CD4-positive, alpha-beta memory T cell (primary cell): ENCODE measurements around the gene MAST4. TPM values are rescaled to one million over a fixed set of nuclear protein-coding genes. Genes with fewer than 3 reads are reported as not detected.

Source experiments
- CTCF ChIA-PET: fragments of 350-600 bp; sonication (Branson Sonifier 250); formaldehyde crosslinking; loops from one replicate; lab custom pipeline; 2021; ENCODE audit warnings: inconsistent platforms; ENCODE audit not compliant: partially characterized antibody; lab: Charles Lee
- POLR2A ChIA-PET: fragments of 350-600 bp; sonication (Branson Sonifier 250); formaldehyde crosslinking; loops from one replicate; lab custom pipeline; 2021; ENCODE audit not compliant: partially characterized antibody; lab: Charles Lee
- DNase-seq, 5 donors: peaks; one replicate each; pipeline versions ENCODE4 v3.0.0 to v3.0.0-alpha.2; 2020 to 2022; ENCODE audit warnings: mixed read lengths in 1 of 5
- H3K27ac ChIP-seq: one replicate; pipeline ENCODE4 v1.7.0; 2013; ENCODE audit warnings: low read depth, low read length
- H3K27me3 ChIP-seq: 2 replicates; pipeline ENCODE4 v1.7.0; 2013; ENCODE audit warnings: mild to moderate bottlenecking, low read length, moderate library complexity; ENCODE audit not compliant: insufficient read depth
- H3K36me3 ChIP-seq: 2 replicates; pipeline ENCODE4 v1.7.0; 2013; ENCODE audit warnings: mild to moderate bottlenecking, low read length, moderate library complexity; ENCODE audit not compliant: insufficient read depth
- H3K4me1 ChIP-seq: 2 replicates; pipeline ENCODE4 v1.7.0; 2013; ENCODE audit warnings: mild to moderate bottlenecking, low read length, moderate library complexity; ENCODE audit not compliant: insufficient read depth
- H3K4me3 ChIP-seq, 2 donors: one replicate each; pipeline ENCODE4 v1.7.0; 2013; ENCODE audit warnings: low read length in 2 of 2, mild to moderate bottlenecking in 1 of 2
- H3K9me3 ChIP-seq, 2 donors: one replicate each; pipeline ENCODE4 v1.7.0; 2013; ENCODE audit warnings: low read length in 2 of 2, control low read depth in 1 of 2; ENCODE audit not compliant: control insufficient read depth in 1 of 2
- H3K27ac Mint-ChIP-seq, 7 donors: one replicate each; pipeline ENCODE4 v1.8.0; 2020 to 2021; ENCODE audit warnings: mixed read lengths in 7 of 7, mild to moderate bottlenecking in 6 of 7, inconsistent platforms in 3 of 7, moderate library complexity in 3 of 7
- H3K27me3 Mint-ChIP-seq, 2 donors: one replicate each; pipeline ENCODE4 v1.8.0; 2020 to 2021; ENCODE audit warnings: mixed read lengths in 2 of 2
- H3K36me3 Mint-ChIP-seq, 2 donors: one replicate each; pipeline ENCODE4 v1.8.0; 2020 to 2021; ENCODE audit warnings: mixed read lengths in 2 of 2, inconsistent platforms in 1 of 2, mild to moderate bottlenecking in 1 of 2
- H3K4me1 Mint-ChIP-seq, 4 donors: one replicate each; pipeline ENCODE4 v1.8.0; 2020 to 2021; ENCODE audit warnings: mixed read lengths in 4 of 4, mild to moderate bottlenecking in 1 of 4
- H3K4me3 Mint-ChIP-seq, 8 donors: one replicate each; pipeline ENCODE4 v1.8.0; 2020 to 2021; ENCODE audit warnings: mixed read lengths in 8 of 8, mild to moderate bottlenecking in 7 of 8, moderate library complexity in 6 of 8, inconsistent platforms in 3 of 8
- H3K9me3 Mint-ChIP-seq, 8 donors: one replicate each; pipeline ENCODE4 v1.8.0; 2020 to 2021; ENCODE audit warnings: mixed read lengths in 8 of 8, mild to moderate bottlenecking in 5 of 8, inconsistent platforms in 3 of 8, moderate library complexity in 1 of 8
- intact Hi-C: fragments of 100-400 bp; cut with micrococcal nuclease; formaldehyde crosslinking; loops from one replicate; pipeline ENCODE4 v1.15.1; 2023
- polyA plus RNA-seq, 2 donors: library from polyadenylated mRNA; unstranded; fragments of 300-500 nt; fragmentation: Illumina TruSeq; gene quantifications; one replicate each; pipeline ENCODE4 v1.2.3, GENCODE V29; 2021
- total RNA-seq, 2 experiments: library from RNA; stranded (reverse); gene quantifications; one replicate each; pipeline ENCODE4 v1.2.3, GENCODE V29; 2021

The MAST4 gene
- total and polyA plus RNA-seq, 4 experiments from 2014 or later: 9.2 to 27.0 (median 21.3) TPM

GRCh38 chr5:67135381-67135984 lies 539.3 kb downstream of the MAST4 start:
- no peak overlapping the region for H3K27ac Mint-ChIP-seq
- H3K36me3 Mint-ChIP-seq: peaks cover 42 to 67% of the 10 kb centered on the region in 2 donors
- intact Hi-C loops: no loop called here
- Histone ChIP-seq H3K36me3 (no peaks in the 10 kb centered on the region), H3K27ac (no peak overlapping the region), H3K4me3 (no peak overlapping the region), H3K9me3 (no peaks in the 10 kb centered on the region), H3K4me1 (no peaks in the 10 kb centered on the region), H3K27me3 (no peaks in the 10 kb centered on the region)
- no peaks in the 10 kb centered on the region for H3K9me3 Mint-ChIP-seq
- ChIA-PET POLR2A (no interaction called here), CTCF (interaction anchor here (1.6 kb wide), 1 partner anchor 17 kb away, joined by 3 read pairs; no protein-coding TSS in a partner anchor)
- H3K4me3 Mint-ChIP-seq: no peak overlapping the region
- no peaks in the 10 kb centered on the region for H3K27me3 Mint-ChIP-seq
- no peak for DNase-seq
- H3K4me1 Mint-ChIP-seq: no peaks in the 10 kb centered on the region

GRCh38 chr5:67139030-67139429 lies 542.8 kb downstream of the MAST4 start:
- H3K4me1 Mint-ChIP-seq: no peaks in the 10 kb centered on the region
- Histone ChIP-seq H3K4me3 (no peak overlapping the region), H3K9me3 (no peaks in the 10 kb centered on the region), H3K4me1 (no peaks in the 10 kb centered on the region), H3K27ac (no peak overlapping the region), H3K36me3 (peaks cover 11% of the 10 kb centered on the region), H3K27me3 (no peaks in the 10 kb centered on the region)
- no peaks in the 10 kb centered on the region for H3K9me3 Mint-ChIP-seq
- H3K27me3 Mint-ChIP-seq: no peaks in the 10 kb centered on the region
- intact Hi-C loops: no loop called here
- no peak overlapping the region for H3K4me3 Mint-ChIP-seq
- H3K36me3 Mint-ChIP-seq: peaks cover 55 to 76% of the 10 kb centered on the region in 2 donors
- ChIA-PET POLR2A (no interaction called here), CTCF (interaction anchor here (1.3 kb wide), 1 partner anchor 152 kb away, joined by 7 read pairs; no protein-coding TSS in a partner anchor)
- H3K27ac Mint-ChIP-seq: peak overlapping the region in 1 of 7 donors; percentile 31
- DNase-seq: no peak

- H3K27ac Mint-ChIP-seq: peak overlapping the region in 2 of 7 donors; percentile 3 to 40
- Histone ChIP-seq H3K4me3 (no peak overlapping the region), H3K27ac (no peak overlapping the region), H3K9me3 (no peaks in the 10 kb centered on the region), H3K4me1 (no peaks in the 10 kb centered on the region), H3K27me3 (no peaks in the 10 kb centered on the region), H3K36me3 (peaks cover 17% of the 10 kb centered on the region)
- DNase-seq: no peak
- H3K27me3 Mint-ChIP-seq: no peaks in the 10 kb centered on the region
- ChIA-PET POLR2A (no interaction called here), CTCF (no interaction called here)
- peaks cover 60 to 80% of the 10 kb centered on the region in 2 donors for H3K36me3 Mint-ChIP-seq
- no peaks in the 10 kb centered on the region for H3K4me1 Mint-ChIP-seq
- no peaks in the 10 kb centered on the region for H3K9me3 Mint-ChIP-seq
- intact Hi-C loops: no loop called here
- no peak overlapping the region for H3K4me3 Mint-ChIP-seq
Observed at GRCh38 chr5:67140413-67140812, 544.2 kb downstream of the MAST4 start.

- peaks cover 59 to 80% of the 10 kb centered on the region in 2 donors for H3K36me3 Mint-ChIP-seq
- intact Hi-C loops: no loop called here
- H3K27me3 Mint-ChIP-seq: no peaks in the 10 kb centered on the region
- H3K27ac Mint-ChIP-seq: no peak overlapping the region
- no peaks in the 10 kb centered on the region for H3K4me1 ChIP-seq
- no peaks in the 10 kb centered on the region for H3K9me3 Mint-ChIP-seq
- H3K4me1 Mint-ChIP-seq: no peaks in the 10 kb centered on the region
- H3K4me3 Mint-ChIP-seq: no peak overlapping the region
- no peak overlapping the region for H3K4me3 ChIP-seq
- ChIA-PET POLR2A (no interaction called here), CTCF (no interaction called here)
- H3K36me3 ChIP-seq: peaks cover 21% of the 10 kb centered on the region
- no peaks in the 10 kb centered on the region for H3K27me3 ChIP-seq
- H3K27ac ChIP-seq: no peak overlapping the region
- H3K9me3 ChIP-seq: no peaks in the 10 kb centered on the region
- DNase-seq: no peak
Observed at GRCh38 chr5:67141644-67142043, 545.5 kb downstream of the MAST4 start.

- H3K27me3 Mint-ChIP-seq: no peaks in the 10 kb centered on the region
- peak overlapping the region in 1 of 7 donors; percentile 7 for H3K27ac Mint-ChIP-seq
- Histone ChIP-seq H3K9me3 (no peaks in the 10 kb centered on the region), H3K4me1 (no peaks in the 10 kb centered on the region), H3K4me3 (no peak overlapping the region), H3K36me3 (peaks cover 21% of the 10 kb centered on the region), H3K27me3 (no peaks in the 10 kb centered on the region), H3K27ac (no peak overlapping the region)
- no peaks in the 10 kb centered on the region for H3K9me3 Mint-ChIP-seq
- H3K4me3 Mint-ChIP-seq: no peak overlapping the region
- ChIA-PET POLR2A (interaction anchor here (0.6 kb wide), 1 partner anchor 22 kb away, joined by 3 read pairs; no protein-coding TSS in a partner anchor), CTCF (no interaction called here)
- DNase-seq: no peak
- peaks cover 60 to 78% of the 10 kb centered on the region in 2 donors for H3K36me3 Mint-ChIP-seq
- H3K4me1 Mint-ChIP-seq: no peaks in the 10 kb centered on the region
- intact Hi-C loops: no loop called here
Observed at GRCh38 chr5:67142816-67143215, 546.6 kb downstream of the MAST4 start.

- H3K4me3 Mint-ChIP-seq: no peak overlapping the region
- no peaks in the 10 kb centered on the region for H3K27me3 Mint-ChIP-seq
- no peaks in the 10 kb centered on the region for H3K27me3 ChIP-seq
- H3K27ac Mint-ChIP-seq: peak overlapping the region in 3 of 7 donors; percentile 11 to 43 (median 23)
- H3K36me3 ChIP-seq: peaks cover 21% of the 10 kb centered on the region
- ChIA-PET POLR2A (interaction anchor here (0.6 kb wide), 1 partner anchor 23 kb away, joined by 3 read pairs; no protein-coding TSS in a partner anchor), CTCF (interaction anchor here (1.5 kb wide), 1 partner anchor 157 kb away, joined by 3 read pairs; no protein-coding TSS in a partner anchor)
- no peaks in the 10 kb centered on the region for H3K9me3 ChIP-seq
- H3K36me3 Mint-ChIP-seq: peaks cover 58 to 77% of the 10 kb centered on the region in 2 donors
- DNase-seq: no peak
- no peak overlapping the region for H3K27ac ChIP-seq
- H3K4me1 ChIP-seq: no peaks in the 10 kb centered on the region
- no peaks in the 10 kb centered on the region for H3K9me3 Mint-ChIP-seq
- no peaks in the 10 kb centered on the region for H3K4me1 Mint-ChIP-seq
- no peak overlapping the region for H3K4me3 ChIP-seq
- intact Hi-C loops: no loop called here
Observed at GRCh38 chr5:67143549-67143948, 547.4 kb downstream of the MAST4 start.

GRCh38 chr5:67144183-67144639 lies 548.0 kb downstream of the MAST4 start:
- no peaks in the 10 kb centered on the region for H3K9me3 Mint-ChIP-seq
- Histone ChIP-seq H3K36me3 (peaks cover 21% of the 10 kb centered on the region), H3K4me3 (no peak overlapping the region), H3K27me3 (no peaks in the 10 kb centered on the region), H3K4me1 (no peaks in the 10 kb centered on the region), H3K9me3 (no peaks in the 10 kb centered on the region), H3K27ac (no peak overlapping the region)
- peaks cover 0 to 1% (median 0%) of the 10 kb centered on the region in 4 donors for H3K4me1 Mint-ChIP-seq
- ChIA-PET POLR2A (no interaction called here), CTCF (interaction anchor here (1.5 kb wide), 1 partner anchor 157 kb away, joined by 3 read pairs; no protein-coding TSS in a partner anchor)
- H3K4me3 Mint-ChIP-seq: no peak overlapping the region
- no peaks in the 10 kb centered on the region for H3K27me3 Mint-ChIP-seq
- H3K36me3 Mint-ChIP-seq: peaks cover 57 to 82% of the 10 kb centered on the region in 2 donors
- DNase-seq: no peak
- peak overlapping the region in 2 of 7 donors; percentile 1 to 43 for H3K27ac Mint-ChIP-seq
- intact Hi-C loops: no loop called here
